ENCODE measurements around the gene ERICH6. TPM values are rescaled to one million over a fixed set of nuclear protein-coding genes. Genes with fewer than 3 reads are reported as not detected.

Gene ERICH6
- total and polyA plus RNA-seq, 2 donors from 2014 or later = 0.19 TPM; not detected in 1

DNA sequence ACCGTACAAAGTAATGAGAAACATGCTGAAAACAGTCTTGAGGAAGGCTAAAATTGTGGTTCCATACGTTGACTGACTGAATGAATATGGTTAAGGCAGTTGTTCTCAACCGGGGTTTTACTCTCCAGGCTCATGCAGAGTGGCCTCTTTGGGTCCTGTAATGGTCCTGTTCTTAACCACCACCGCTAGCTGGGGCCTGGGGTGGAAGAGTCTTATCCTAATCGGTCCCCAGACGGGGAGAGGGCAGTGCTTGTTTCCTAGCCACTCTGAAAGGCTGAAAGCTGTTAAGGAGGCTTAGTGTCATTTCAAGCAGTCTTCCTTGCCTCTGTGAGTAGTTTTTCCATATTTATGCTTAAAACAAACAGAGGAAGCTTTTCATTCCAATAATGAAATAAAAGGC is 68.6 kb downstream of the ERICH6 start:
- Histone ChIP-seq H3K27me3 (ENCODE audit: control insufficient read depth, insufficient read depth, low read length) (no peaks in the 10 kb centered on the region), H3K4me3 (ENCODE audit: low read length in 3 of 3) (no peak overlapping the region), H3K9ac (ENCODE audit: low read length in 3 of 3) (no peak overlapping the region), H3K27ac (ENCODE audit: low read depth in 2 of 2, low read length in 2 of 2) (no peak overlapping the region), H3K36me3 (ENCODE audit: control insufficient read depth in 2 of 3, insufficient read depth in 3 of 3, low read length in 3 of 3) (peaks cover 0 to 4% (median 0%) of the 10 kb centered on the region in 3 donors), H3K4me1 (ENCODE audit: control insufficient read depth in 2 of 3, insufficient read depth in 2 of 3, low read depth in 1 of 3, low read length in 3 of 3) (peaks cover 0 to 2% (median 0%) of the 10 kb centered on the region in 3 donors), H3K9me3 (ENCODE audit: control insufficient read depth in 2 of 3, insufficient read depth in 1 of 3, low read length in 3 of 3) (no peaks in the 10 kb centered on the region)
- intact Hi-C loops (cut with DNase I) = no loop called here
- FAIRE-seq = no peak
- TF ChIP-seq, protein P1, sequence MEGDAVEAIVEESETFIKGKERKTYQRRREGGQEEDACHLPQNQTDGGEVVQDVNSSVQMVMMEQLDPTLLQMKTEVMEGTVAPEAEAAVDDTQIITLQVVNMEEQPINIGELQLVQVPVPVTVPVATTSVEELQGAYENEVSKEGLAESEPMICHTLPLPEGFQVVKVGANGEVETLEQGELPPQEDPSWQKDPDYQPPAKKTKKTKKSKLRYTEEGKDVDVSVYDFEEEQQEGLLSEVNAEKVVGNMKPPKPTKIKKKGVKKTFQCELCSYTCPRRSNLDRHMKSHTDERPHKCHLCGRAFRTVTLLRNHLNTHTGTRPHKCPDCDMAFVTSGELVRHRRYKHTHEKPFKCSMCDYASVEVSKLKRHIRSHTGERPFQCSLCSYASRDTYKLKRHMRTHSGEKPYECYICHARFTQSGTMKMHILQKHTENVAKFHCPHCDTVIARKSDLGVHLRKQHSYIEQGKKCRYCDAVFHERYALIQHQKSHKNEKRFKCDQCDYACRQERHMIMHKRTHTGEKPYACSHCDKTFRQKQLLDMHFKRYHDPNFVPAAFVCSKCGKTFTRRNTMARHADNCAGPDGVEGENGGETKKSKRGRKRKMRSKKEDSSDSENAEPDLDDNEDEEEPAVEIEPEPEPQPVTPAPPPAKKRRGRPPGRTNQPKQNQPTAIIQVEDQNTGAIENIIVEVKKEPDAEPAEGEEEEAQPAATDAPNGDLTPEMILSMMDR (IDR thresholded peaks at IDR 0.05; ENCODE audit: borderline replicate concordance, extremely low read depth, insufficient read depth) = no peak
- no peak for DNase-seq

- no peak for DNase-seq
- H3K4me1 ChIP-seq (ENCODE audit: control insufficient read depth in 2 of 3, insufficient read depth in 2 of 3, low read depth in 1 of 3, low read length in 3 of 3) = peaks cover 0 to 2% (median 0%) of the 10 kb centered on the region in 3 donors
- H3K27ac ChIP-seq (ENCODE audit: low read depth in 2 of 2, low read length in 2 of 2) = no peak overlapping the region
- H3K36me3 ChIP-seq (ENCODE audit: control insufficient read depth in 2 of 3, insufficient read depth in 3 of 3, low read length in 3 of 3) = peaks cover 0 to 8% (median 2%) of the 10 kb centered on the region in 3 donors
- no peak overlapping the region for H3K4me3 ChIP-seq (ENCODE audit: low read length in 3 of 3)
- no peak for FAIRE-seq
- no peak overlapping the region for H3K9ac ChIP-seq (ENCODE audit: low read length in 3 of 3)
- H3K27me3 ChIP-seq (ENCODE audit: control insufficient read depth, insufficient read depth, low read length) = no peaks in the 10 kb centered on the region
- intact Hi-C loops (cut with DNase I) = no loop called here
- TF ChIP-seq, protein P1 (IDR thresholded peaks at IDR 0.05; ENCODE audit: borderline replicate concordance, extremely low read depth, insufficient read depth) = no peak
- H3K9me3 ChIP-seq (ENCODE audit: control insufficient read depth in 2 of 3, insufficient read depth in 1 of 3, low read length in 3 of 3) = no peaks in the 10 kb centered on the region
Observed at GRCh38 chr3:150631515-150632221, 72.1 kb downstream of the ERICH6 start.

- Histone ChIP-seq H3K9me3 (ENCODE audit: control insufficient read depth in 2 of 3, insufficient read depth in 1 of 3, low read length in 3 of 3) (no peaks in the 10 kb centered on the region), H3K27ac (ENCODE audit: low read depth in 2 of 2, low read length in 2 of 2) (no peak overlapping the region), H3K4me3 (ENCODE audit: low read length in 3 of 3) (no peak overlapping the region), H3K27me3 (ENCODE audit: control insufficient read depth, insufficient read depth, low read length) (no peaks in the 10 kb centered on the region), H3K36me3 (ENCODE audit: control insufficient read depth in 2 of 3, insufficient read depth in 3 of 3, low read length in 3 of 3) (peaks cover 2 to 16% (median 3%) of the 10 kb centered on the region in 3 donors), H3K4me1 (ENCODE audit: control insufficient read depth in 2 of 3, insufficient read depth in 2 of 3, low read depth in 1 of 3, low read length in 3 of 3) (no peaks in the 10 kb centered on the region), H3K9ac (ENCODE audit: low read length in 3 of 3) (no peak overlapping the region)
- FAIRE-seq (no peak), DNase-seq (peak in 1 of 5 donors; percentile 10)
- TF ChIP-seq, protein P1 (IDR thresholded peaks at IDR 0.05; ENCODE audit: borderline replicate concordance, extremely low read depth, insufficient read depth) = no peak
- intact Hi-C loops (cut with DNase I) = no loop called here
Observed at GRCh38 chr3:150627557-150627956, 76.2 kb downstream of the ERICH6 start.

All from kidney (tissue), 14 donors.